ENCODE results near the gene TMEM255B. TPM values are rescaled to one million over a fixed set of nuclear protein-coding genes. Genes with fewer than 3 reads are reported as not detected.

TMEM255B gene
- total and polyA plus RNA-seq, 2 donors = 4.9 to 17.5 TPM

DNA sequence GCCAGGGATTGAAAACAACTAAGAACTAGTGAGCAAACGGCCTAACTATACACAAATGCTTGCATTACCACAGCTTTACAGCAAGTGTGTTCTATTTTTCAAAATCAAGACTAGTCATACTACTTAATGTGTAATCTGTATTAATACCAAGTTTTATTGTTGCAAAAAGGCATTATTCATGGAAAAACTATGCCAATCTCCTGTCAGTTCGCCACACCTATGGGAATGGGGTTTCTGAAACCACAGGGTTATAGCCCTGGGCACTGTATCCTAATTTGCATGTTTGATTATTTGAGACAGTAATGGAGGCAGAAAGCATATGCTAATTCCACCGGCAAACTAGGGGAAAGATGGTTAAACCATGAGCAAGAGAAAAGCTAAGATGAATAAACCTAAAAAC is 90.5 kb downstream of the TMEM255B start:
- DNase-seq (ENCODE audit: extremely low spot score) = no peak
- 90% methylated on average over 3 of the region's 3 CpGs for WGBS
- no peak overlapping the region for H3K27ac ChIP-seq (ENCODE audit: low read depth)
- no peak overlapping the region for H3K4me3 ChIP-seq (ENCODE audit: low read depth, low read length)
- no peaks in the 10 kb centered on the region for H3K36me3 ChIP-seq (ENCODE audit: insufficient read depth)
- H3K4me1 ChIP-seq (ENCODE audit: insufficient read depth) = peaks cover 4% of the 10 kb centered on the region

DNA sequence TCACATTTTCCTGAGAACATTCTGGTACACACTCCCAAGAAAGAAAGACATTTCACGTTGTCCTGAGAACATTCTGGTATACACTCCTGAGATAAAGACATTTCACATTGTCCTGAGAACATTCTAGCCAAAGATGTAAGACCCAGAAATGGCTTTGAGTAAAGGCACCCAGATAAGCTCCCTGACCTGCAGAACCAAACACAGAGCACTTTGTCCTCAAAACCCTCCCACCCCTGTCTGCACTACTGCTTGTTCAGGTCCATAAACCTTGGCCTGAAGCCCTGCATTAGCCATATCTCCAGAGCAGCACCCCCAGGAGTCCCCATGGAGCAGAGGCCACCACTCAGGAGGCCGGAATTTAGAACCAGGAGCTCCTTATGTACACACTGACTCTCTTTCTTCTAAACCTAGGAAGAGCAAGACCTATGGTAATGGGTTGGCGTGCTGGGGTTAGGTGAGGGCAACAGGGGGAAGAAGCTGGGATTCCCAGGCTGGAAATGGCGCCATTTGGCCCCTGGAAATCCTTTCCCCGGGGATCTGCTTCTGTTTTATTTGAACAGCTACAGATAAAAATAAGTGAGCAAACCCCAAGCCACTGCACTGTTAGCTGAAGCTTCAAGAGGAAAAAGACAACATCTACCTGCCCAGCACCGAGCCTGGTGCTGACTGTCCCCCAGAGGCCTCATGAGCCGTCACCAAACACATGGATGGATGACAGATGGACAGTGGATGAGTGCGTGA is 91.1 kb downstream of the TMEM255B start:
- H3K4me3 ChIP-seq (ENCODE audit: low read depth, low read length) = no peak overlapping the region
- H3K27ac ChIP-seq (ENCODE audit: low read depth) = no peak overlapping the region
- H3K4me1 ChIP-seq (ENCODE audit: insufficient read depth) = peaks cover 4% of the 10 kb centered on the region
- WGBS = 89% methylated on average over 8 of the region's 8 CpGs
- no peak for DNase-seq (ENCODE audit: extremely low spot score)
- no peaks in the 10 kb centered on the region for H3K36me3 ChIP-seq (ENCODE audit: insufficient read depth)

DNA sequence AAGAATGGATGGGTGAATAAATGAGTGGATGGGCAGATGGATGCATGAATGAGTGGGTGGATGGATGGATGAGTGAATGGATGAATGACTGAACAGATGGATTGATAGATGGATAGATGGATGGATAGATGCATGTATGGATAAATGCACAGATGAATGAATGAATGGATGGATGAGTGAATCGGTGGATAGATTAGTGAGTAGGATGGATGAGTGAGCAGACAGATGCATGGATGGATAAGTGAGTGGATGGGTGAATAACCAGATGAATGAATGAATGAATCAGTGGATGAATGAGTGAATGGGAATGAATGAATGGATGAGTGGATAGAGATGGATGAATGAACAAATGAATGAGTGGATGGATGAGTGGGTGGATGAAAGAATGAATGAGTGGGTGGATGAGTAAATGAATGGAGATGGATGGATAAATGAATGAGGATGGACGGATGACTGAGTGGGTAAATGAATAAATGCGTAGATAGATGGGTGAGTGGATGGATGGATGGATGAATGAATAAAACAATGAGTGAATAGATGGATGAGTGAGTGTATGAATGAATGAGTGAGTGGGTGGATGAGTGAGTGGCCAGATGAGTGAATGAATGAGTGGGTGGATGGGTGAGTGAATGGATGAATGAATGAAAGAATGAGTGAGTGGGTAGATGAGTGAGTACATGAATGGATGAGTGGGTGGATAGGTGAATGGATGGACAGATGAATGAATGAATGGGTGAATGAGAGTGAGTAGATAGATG is 91.9 kb downstream of the TMEM255B start:
- H3K27ac ChIP-seq (ENCODE audit: low read depth) = no peak overlapping the region
- 96% methylated on average over 3 of the region's 3 CpGs for WGBS
- peaks cover 4% of the 10 kb centered on the region for H3K4me1 ChIP-seq (ENCODE audit: insufficient read depth)
- H3K4me3 ChIP-seq (ENCODE audit: low read depth, low read length) = no peak overlapping the region
- DNase-seq (ENCODE audit: extremely low spot score) = no peak
- no peaks in the 10 kb centered on the region for H3K36me3 ChIP-seq (ENCODE audit: insufficient read depth)

DNA sequence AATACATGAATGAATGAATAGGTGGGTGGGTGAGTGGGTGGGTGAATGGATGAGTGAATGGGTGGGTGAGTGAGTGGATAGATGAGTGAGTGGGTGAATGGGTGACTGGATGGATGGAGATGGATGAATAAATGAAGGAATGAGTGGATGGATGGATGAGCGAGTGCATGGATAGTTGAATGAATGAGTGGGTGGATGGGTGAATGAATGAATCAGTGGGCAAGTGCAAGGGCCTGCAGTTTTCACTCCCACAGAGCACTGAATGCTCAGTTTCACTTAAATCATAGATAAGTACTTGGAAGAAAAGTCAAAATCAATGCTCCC is 92.4 kb downstream of the TMEM255B start:
- H3K4me1 ChIP-seq (ENCODE audit: insufficient read depth) = peaks cover 4% of the 10 kb centered on the region
- 94% methylated on average over 1 of the region's 1 CpG for WGBS
- H3K27ac ChIP-seq (ENCODE audit: low read depth) = no peak overlapping the region
- no peak for DNase-seq (ENCODE audit: extremely low spot score)
- H3K4me3 ChIP-seq (ENCODE audit: low read depth, low read length) = no peak overlapping the region
- H3K36me3 ChIP-seq (ENCODE audit: insufficient read depth) = no peaks in the 10 kb centered on the region

DNA sequence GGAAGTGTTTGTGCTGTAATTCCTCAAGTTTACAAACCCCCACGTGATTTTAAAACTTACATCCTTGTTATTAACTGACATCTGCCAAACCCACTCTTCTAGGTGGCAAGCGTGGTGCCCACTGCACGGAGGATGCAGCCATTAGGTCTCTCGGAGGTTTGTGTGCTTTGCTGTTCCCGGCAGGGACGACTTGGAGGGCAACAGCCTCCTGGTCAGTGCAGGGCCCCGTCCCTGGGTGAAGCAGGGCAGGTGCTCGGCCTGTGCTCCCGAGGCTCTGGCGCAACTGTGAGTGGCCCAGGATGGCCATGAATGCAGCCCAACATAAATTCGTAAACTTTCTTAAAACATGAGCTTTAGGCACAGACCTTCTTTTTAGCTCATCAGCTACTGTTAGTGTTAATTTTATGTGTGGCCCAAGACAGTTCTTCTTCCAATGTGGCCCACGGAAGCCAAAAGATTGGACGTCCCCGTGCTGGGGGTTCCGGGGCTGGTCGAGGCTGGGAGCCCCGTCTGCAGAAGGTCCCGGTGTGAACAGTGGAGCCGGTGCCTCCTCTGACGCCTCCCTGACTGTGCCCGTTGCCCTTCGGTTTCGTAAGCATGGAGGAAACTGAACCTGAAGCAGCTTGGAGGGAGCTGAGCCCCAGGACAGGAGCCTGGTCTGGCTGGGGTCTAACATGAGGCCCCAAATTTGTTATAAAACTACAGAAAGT is 93.0 kb downstream of the TMEM255B start:
- Histone ChIP-seq H3K4me1 (ENCODE audit: insufficient read depth) (peaks cover 4% of the 10 kb centered on the region), H3K36me3 (ENCODE audit: insufficient read depth) (no peaks in the 10 kb centered on the region), H3K27ac (ENCODE audit: low read depth) (no peak overlapping the region), H3K4me3 (ENCODE audit: low read depth, low read length) (no peak overlapping the region)
- WGBS = 78% methylated on average over 23 of the region's 23 CpGs
- DNase-seq (ENCODE audit: extremely low spot score) = no peak

DNA sequence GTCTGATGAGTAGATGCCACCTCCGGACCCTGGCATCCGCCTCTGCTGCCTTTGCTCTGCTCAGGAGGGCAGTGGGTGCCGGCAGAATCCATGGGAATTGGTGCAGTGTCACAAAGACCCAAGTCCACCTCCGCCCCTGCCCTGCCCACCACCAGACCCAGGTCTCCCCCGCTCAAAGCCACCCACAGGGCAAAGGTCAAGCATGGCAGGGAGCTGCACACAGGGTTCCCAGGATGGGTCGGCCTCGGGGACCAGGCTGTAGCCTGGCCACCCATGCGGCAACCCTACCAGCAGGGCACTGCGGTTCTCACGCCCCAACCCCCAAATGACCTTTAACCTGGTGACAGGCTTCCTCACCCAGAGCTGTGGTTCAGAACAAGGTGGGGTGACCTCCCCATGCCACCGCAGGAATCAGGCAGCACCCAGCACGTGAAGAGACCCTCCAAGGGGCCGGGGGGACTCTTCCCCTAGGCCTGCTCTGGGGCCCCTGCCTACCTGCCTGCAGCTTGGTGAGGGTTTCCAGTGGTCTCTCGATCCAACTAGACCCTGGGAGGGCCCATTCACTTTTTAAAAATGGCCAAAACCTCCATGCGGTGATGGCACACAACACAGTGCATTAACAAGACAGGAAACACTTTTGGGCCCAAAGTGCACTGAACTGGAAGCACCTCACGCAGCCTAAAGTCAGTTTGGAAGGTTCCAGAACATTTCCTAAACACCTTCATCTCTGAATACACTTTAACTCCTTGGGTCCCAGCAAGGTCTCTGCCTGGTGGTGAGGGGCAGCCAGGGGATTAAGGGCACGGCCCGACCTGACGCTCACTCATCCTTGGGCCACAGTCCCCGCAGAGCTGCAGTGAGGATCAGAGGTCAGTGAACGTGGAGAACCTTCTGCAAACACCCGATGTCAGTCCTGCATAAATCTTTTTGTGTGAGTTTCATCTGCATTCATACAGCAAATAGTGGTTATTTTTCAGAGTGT is 93.8 kb downstream of the TMEM255B start:
- Histone ChIP-seq H3K27ac (ENCODE audit: low read depth) (no peak overlapping the region), H3K4me3 (ENCODE audit: low read depth, low read length) (no peak overlapping the region), H3K36me3 (ENCODE audit: insufficient read depth) (no peaks in the 10 kb centered on the region), H3K4me1 (ENCODE audit: insufficient read depth) (peaks cover 4% of the 10 kb centered on the region)
- no peak for DNase-seq (ENCODE audit: extremely low spot score)
- 69% methylated on average over 22 of the region's 22 CpGs for WGBS

DNA sequence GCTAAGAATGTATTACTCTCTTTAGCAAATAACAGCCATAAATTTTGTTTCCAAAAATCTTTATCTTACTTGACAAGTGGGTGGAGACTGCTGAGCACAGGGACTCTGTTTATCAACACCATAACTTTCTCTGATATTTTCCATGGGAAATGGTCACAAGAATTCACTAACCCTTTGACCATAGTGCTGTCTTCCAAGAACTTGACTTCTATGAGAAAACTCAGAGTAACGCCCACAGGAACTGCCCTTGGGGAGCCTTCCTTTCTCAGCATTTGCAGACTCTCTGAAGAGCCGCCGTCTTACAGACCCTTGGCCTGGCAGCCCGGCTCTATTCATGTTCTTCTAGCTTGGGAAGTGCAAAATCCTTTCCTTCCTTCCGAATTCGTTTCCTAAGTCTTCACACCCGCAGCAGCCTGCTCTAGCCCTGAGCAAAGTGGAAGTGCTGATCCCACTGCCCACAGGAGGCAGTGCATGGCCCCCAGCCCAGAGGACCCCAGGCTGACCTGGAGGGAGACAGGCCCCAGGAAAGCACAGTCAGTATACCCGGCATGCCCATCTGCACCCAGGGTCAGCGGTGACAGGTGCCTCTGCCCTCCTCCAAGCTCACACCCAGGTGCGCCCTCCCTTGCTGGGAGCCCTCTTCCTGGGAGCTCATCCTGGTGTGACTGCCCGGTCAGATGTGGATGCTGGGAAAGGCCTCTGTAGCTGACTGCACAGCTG is 94.7 kb downstream of the TMEM255B start:
- Histone ChIP-seq H3K27ac (ENCODE audit: low read depth) (peak overlapping the region; percentile 55), H3K36me3 (ENCODE audit: insufficient read depth) (no peaks in the 10 kb centered on the region), H3K4me1 (ENCODE audit: insufficient read depth) (peaks cover 4% of the 10 kb centered on the region), H3K4me3 (ENCODE audit: low read depth, low read length) (no peak overlapping the region)
- 30% methylated on average over 11 of the region's 11 CpGs for WGBS
- peak; percentile 56 for DNase-seq (ENCODE audit: extremely low spot score)

DNA sequence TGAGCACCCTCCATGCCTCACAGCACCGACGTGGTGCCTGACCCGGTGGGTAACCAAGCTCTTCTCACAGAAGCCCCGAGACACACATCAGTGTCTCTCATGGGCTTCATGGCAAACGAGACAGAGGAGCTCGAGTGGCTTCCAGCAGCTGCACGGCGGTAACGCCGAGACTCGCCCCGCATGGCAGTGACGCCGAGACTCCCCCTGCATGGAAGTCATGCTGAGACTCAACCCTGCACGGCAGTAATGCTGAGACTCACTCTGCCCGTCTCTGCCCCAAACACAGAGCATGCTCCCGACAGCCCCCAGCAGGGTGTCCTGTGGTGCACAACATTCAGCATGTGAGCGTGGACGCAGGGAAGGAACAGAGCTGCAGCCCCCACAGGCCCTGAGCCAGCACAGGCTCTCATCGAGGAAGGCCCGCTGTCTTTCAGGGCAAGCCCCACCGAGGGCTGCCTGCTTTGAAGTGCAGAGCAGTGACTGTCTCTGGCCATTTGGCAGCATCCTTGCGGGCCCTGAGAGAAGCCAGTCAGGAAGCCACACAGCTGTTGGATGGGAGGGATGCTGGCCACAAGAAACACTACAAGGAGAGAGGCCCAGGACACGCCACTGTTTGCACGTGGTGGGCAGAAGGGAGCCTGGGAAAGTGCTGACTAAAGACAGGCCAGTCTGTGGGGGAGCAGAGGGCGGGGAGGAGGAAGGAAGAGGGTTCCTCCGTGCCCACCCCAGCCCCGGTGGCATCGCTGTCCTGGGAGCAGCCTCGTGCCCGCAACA is 95.4 kb downstream of the TMEM255B start:
- no peak for DNase-seq (ENCODE audit: extremely low spot score)

DNA sequence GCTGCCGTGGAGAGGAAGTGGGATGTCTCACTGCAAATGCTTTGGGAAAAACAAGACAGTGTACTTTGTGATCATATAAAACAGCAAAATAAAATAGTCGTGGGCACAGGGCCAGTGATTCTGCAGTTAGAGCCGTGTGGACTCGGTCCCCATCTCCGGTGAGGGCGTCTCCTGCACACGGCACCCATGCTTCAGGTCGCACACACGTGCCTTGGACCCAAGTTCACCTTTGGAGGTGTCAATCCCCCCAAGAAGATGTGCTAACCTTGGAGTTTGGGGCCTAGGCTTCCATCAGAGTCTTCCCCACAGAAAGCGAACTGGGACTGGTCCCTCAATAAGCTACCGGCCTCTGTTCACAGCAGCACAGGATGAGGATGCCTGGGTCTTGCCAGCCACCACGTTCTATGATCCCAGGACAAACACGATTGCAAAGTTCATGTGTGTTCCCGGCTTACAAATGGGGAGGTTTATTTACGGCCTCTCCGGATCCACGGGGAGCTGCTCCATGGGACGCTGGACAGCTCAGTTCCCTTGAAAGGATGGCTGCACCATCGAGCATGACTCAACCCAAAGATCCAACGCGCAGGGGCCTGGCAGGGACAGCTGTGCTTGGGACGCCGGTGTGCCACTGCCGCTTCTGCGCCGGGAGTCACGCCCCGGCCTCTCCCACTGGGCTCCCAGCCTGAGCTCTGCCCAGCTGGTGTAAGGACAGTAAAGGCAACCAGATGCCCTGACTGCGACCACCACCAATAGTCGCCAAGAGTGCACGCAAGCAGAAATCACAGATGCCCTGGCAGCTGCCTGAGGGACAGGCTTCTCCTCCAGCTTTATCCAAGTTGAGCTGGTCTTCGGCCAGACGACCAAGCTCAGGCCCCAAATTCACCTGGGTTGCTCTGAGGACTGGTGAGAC is 96.2 kb downstream of the TMEM255B start:
- Histone ChIP-seq H3K27ac (ENCODE audit: low read depth) (peak overlapping the region; percentile 45), H3K4me3 (ENCODE audit: low read depth, low read length) (no peak overlapping the region), H3K36me3 (ENCODE audit: insufficient read depth) (no peaks in the 10 kb centered on the region), H3K4me1 (ENCODE audit: insufficient read depth) (peaks cover 4% of the 10 kb centered on the region)
- WGBS = 58% methylated on average over 33 of the region's 33 CpGs
- DNase-seq (ENCODE audit: extremely low spot score) = no peak

More for the DNA sequence above, 95.4 kb downstream of the TMEM255B start:
- Histone ChIP-seq H3K36me3 (ENCODE audit: insufficient read depth) (no peaks in the 10 kb centered on the region), H3K4me3 (ENCODE audit: low read depth, low read length) (no peak overlapping the region), H3K27ac (ENCODE audit: low read depth) (peak overlapping the region; percentile 55), H3K4me1 (ENCODE audit: insufficient read depth) (peaks cover 4% of the 10 kb centered on the region)
- WGBS = 29% methylated on average over 31 of the region's 31 CpGs

DNA sequence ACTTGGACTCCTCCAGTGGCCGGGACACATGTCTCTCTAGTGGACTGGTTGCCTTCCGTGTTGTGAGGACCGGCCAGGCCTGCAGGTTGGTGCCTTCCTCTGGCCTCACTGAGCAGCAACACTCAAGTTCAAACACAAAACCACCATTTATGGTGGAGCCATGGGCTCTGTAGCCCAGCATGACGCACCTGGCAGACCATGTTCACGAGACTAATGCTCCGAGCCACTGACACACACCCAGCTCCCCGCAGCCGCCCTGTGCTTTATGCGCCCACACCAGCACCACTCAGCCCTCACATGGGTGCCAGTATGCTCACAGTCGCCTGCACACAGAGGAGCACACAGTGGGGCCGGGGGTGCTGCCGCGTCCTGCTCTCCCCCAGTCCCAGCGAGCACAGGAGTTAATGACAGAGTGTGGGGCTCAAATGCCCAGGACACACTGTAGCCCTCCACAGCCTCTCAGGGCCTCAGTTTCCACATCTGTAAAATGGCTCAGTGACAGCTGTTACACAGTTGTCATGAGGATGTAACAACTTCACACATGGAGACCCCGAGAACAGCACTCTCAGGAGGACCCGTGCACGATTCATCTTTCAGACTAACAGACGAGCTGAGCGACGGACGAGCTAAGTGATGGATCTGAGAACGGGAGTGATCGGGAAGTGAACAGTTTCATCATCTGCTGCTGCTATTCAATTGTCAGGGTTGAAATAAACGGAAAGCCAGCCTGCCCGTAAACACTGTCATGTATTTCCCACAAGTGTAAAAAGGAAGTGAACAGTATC is 97.1 kb downstream of the TMEM255B start:
- no peak for DNase-seq (ENCODE audit: extremely low spot score)

DNA sequence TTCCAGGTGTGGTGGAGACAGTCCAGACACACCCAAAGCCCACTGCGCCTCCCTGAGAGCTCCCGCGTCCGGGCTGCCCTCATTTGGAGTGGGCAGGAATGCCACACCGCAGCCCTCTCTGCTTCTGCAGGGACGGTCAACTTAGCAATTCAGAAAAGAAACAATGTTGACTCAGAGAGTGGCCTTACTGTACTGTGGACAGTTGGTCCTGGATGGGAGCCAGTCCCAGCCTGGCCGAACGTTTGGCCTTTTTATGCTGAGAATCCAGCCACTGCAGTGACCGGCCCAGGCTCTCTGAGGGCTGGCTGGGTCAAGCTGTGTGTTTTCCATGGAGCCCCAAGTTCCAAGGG is 97.7 kb downstream of the TMEM255B start:
- Histone ChIP-seq H3K36me3 (ENCODE audit: insufficient read depth) (no peaks in the 10 kb centered on the region), H3K27ac (ENCODE audit: low read depth) (no peak overlapping the region), H3K4me3 (ENCODE audit: low read depth, low read length) (no peak overlapping the region), H3K4me1 (ENCODE audit: insufficient read depth) (peaks cover 4% of the 10 kb centered on the region)
- DNase-seq (ENCODE audit: extremely low spot score) = no peak
- 49% methylated on average over 9 of the region's 9 CpGs for WGBS

More for the DNA sequence above, 97.1 kb downstream of the TMEM255B start:
- WGBS = 89% methylated on average over 25 of the region's 25 CpGs
- Histone ChIP-seq H3K4me1 (ENCODE audit: insufficient read depth) (peaks cover 4% of the 10 kb centered on the region), H3K27ac (ENCODE audit: low read depth) (peak overlapping the region; percentile 3), H3K4me3 (ENCODE audit: low read depth, low read length) (no peak overlapping the region), H3K36me3 (ENCODE audit: insufficient read depth) (no peaks in the 10 kb centered on the region)
